ENCODE data around the gene STOM.

DNA sequence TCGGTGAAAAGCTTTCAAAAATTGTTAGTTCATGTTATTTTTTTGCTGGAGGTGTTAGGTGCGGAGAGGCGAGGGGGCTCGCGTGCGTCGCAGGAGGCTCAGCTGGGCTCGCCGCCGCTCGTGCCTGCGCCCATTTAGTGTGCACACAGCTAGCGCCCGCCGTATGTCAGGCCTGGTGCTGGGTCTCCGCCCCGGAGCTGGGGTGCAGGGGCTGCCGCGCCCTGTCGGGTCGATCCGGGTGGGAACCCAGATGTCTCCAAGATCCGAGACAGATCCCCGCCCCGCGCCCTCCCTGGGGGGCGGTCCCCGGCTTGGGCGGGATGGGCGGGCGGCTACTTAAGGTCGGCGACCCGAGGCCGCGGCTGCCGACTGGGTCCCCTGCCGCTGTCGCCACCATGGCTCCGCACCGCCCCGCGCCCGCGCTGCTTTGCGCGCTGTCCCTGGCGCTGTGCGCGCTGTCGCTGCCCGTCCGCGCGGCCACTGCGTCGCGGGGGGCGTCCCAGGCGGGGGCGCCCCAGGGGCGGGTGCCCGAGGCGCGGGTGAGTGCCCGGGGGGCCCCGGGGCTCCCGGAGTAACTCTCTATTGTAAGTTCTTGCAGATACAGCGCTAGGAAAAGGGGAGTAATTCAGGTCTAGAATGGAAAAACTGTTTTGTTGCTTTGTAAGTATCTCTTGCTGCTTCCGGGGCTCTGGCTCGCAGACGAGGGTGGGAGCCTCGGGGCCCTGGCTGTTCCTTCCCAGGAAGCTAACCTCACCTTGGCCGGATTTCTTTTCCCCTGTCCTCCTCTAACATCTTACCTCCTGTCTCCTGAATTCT lies 70.4 kb downstream of the STOM start:
- TF ChIP-seq, protein P1, sequence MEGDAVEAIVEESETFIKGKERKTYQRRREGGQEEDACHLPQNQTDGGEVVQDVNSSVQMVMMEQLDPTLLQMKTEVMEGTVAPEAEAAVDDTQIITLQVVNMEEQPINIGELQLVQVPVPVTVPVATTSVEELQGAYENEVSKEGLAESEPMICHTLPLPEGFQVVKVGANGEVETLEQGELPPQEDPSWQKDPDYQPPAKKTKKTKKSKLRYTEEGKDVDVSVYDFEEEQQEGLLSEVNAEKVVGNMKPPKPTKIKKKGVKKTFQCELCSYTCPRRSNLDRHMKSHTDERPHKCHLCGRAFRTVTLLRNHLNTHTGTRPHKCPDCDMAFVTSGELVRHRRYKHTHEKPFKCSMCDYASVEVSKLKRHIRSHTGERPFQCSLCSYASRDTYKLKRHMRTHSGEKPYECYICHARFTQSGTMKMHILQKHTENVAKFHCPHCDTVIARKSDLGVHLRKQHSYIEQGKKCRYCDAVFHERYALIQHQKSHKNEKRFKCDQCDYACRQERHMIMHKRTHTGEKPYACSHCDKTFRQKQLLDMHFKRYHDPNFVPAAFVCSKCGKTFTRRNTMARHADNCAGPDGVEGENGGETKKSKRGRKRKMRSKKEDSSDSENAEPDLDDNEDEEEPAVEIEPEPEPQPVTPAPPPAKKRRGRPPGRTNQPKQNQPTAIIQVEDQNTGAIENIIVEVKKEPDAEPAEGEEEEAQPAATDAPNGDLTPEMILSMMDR (IDR thresholded peaks at IDR 0.05): no peak
- TF ChIP-seq TEAD4 (IDR thresholded peaks at IDR 0.05; ENCODE audit: borderline replicate concordance, insufficient read depth) (no peak), EP300 (IDR thresholded peaks at IDR 0.05; ENCODE audit: borderline replicate concordance in 1 of 2, low read depth in 1 of 2, low read length in 1 of 2) (no peak)
